NCI-H1694 treated with DMSO at 0.1 percent for 48 hours (cell line): Measurements from ENCODE around the gene LRRC1.

Experiments used
- DNase-seq: peaks from one replicate; lab custom pipeline; 2025; lab: John Stamatoyannopoulos, UW

The LRRC1 gene

GRCh38 chr6:53924821-53925422, 130.1 kb downstream of the LRRC1 start:
- no peak for DNase-seq

GRCh38 chr6:53925891-53926290, 131.1 kb downstream of the LRRC1 start:
- no peak for DNase-seq

- DNase-seq: no peak
These were observed 131.7 kb downstream of the LRRC1 start for GRCh38 chr6:53926505-53926904.

DNA sequence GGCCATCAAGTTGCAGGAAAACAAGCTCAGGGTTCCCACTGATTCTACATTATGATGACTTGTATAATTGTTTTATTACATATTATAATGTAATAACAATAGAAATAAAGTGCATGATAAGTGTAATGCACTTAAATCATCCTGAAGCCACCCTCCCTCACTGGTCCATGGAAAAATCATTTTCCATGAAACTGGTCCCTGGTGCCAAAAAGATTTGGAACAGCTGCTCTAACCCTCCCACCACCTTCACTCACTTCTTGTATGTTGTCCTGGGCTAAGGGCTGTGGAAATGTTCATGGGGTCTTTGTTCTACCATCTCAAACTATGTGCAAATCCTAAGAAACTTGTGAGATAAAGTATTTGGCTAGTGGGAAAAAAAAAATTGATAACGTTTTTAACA, 133.8 kb downstream of the LRRC1 start:
- no peak for DNase-seq

DNA sequence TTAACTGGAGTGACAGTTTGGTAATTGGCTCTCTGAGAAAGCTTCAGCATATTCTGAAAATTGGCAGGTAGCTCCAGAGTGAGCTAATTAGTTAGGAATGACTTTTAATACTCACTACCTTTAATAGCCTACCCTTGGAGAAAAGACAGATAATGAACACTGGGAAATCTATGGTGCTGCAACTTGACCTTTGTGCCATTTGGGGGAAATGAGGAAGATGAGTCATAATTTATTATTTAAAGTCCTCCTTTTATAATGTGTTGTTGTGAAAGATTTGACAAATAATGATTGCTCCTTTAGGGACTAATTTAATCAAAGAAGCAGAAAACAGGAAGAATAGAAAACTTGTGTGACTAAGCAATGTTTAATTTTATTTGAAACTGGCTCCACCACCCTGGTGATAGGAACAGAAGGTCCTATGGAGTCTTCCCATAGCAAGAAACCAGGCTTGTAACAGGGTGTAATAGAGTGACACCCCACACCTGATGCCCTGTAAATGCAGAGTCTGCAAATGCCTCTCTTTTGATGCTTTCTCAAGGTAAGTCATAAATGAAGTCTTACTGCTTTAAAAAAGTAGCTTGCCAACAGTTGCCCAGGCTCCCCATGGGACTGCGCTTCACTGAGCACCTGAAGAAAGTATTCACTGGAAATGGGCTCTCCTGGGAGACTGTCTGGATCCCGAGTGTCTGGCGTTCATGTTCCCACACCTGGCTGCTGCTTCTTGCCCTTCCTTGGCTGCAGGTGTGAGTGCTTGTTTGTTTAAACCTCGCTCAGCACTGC, 134.4 kb downstream of the LRRC1 start:
- no peak for DNase-seq

DNA sequence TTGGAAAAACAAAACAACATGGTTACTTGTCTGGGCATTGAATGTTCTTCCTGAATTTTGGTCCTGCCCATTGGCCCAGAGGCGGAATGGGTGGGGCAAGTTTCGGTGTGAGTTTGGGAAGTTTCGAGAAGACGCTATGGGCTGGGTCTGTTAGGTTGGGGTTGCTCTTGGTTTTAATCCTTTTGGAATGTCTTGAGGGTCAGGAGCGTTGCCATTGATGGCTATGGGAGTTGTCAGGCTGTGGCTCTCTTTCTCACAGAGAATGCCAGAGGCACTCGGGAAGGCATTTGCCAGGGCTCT, 135.0 kb downstream of the LRRC1 start:
- DNase-seq: no peak

GRCh38 chr6:53930330-53930729, 135.5 kb downstream of the LRRC1 start:
- DNase-seq: no peak

DNA sequence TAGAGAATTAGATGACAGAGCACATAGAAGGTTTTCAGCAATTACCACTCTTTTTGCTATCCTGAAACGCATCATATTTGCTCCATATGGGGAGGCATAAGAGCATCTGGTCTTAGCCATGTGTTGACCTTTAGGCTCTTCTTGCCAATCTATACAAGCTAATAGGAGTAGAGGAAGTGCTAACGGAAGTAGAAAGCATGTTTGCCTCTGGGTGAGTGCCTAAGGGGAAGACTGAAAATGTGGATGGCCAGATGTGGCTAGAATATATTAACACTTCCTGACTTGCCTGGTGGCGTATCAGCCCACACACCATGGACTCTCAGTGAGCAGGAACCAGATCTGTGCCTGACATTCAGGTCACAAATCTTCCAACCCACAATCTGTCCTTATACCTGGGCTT, 136.3 kb downstream of the LRRC1 start:
- DNase-seq: no peak

DNA sequence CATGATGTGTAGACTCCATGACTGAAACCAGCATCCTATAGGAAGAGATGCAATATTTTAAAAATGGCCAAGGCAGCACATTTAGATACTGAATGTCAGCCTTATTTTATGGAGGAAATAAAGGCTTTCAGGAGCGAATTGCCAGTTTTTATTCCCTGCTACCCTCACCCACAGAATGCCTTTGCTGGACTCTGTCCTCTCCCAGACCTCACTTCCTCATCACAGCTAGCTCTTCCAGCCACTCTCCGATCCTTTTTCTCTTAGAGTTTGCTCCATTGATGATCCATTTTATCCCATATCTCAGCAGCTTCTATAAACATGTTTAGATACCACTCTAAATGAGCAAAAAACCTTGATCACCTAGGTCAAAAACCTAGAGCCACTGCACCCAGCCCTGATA, 137.7 kb downstream of the LRRC1 start:
- DNase-seq: no peak

DNA sequence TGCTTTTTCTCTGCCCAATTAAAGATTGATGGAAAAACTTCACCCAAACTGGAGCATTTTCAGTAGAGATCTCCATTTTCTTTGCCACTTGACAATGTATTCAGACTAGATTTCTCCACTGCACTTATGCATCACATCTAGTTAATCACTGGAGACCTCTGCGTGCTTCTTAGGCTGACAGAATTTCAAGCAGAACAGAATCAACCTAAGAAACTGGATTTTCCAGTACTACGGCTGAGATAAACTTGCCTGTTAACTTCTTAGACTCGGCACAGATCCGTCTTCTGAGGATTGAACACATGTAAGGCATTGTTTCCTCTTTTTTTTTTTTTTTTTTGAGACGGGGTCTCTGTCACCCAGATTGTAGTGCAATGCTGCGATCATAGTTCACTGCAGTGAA, 139.2 kb downstream of the LRRC1 start:
- no peak for DNase-seq

GRCh38 chr6:53937461-53937860, 142.7 kb downstream of the LRRC1 start:
- no peak for DNase-seq

GRCh38 chr6:53938810-53939209, 144.0 kb downstream of the LRRC1 start:
- no peak for DNase-seq

DNA sequence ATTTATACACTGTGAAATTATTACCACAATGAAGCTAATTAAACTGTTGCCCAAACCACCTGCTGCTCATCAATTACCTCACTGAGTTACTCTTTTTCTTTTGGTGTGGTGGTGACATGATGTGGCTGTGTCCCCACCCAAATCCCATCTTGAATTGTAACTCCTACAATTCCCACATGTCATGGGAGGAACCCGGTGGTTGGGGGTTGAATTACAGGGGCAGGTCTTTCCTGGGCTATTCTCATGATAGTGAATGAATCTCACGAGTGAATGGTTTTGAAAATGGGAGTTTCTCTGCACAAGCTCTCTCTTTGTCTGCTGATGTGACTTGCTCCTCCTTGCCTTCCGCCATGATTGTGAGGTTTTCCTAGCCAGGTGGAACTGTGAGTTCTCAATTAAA, 145.0 kb downstream of the LRRC1 start:
- no peak for DNase-seq

DNA sequence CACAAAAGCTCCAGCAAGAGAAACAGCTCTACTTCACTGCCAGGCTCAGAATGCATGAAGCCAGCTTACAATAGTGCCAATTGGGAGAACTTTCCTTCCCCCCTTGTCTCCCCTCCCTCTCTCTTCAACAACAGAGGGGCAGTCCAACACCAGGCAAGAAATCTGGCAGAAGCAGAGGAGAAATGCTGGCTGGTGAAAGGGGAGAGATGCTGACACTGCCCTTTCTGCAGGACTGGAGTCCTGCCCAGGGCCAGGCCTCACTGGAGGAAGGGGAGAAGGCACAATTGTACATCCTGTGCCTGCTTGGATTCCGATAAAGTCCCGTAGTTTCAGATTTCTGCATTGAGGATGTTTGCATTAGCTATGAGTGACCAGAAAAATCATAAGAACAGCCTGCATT, 148.6 kb downstream of the LRRC1 start:
- DNase-seq: no peak

GRCh38 chr6:53944091-53944490, 149.3 kb downstream of the LRRC1 start:
- no peak for DNase-seq

GRCh38 chr6:53944543-53944942, 149.7 kb downstream of the LRRC1 start:
- DNase-seq: no peak

- DNase-seq: no peak
These were observed 151.1 kb downstream of the LRRC1 start for GRCh38 chr6:53945765-53946407.

DNA sequence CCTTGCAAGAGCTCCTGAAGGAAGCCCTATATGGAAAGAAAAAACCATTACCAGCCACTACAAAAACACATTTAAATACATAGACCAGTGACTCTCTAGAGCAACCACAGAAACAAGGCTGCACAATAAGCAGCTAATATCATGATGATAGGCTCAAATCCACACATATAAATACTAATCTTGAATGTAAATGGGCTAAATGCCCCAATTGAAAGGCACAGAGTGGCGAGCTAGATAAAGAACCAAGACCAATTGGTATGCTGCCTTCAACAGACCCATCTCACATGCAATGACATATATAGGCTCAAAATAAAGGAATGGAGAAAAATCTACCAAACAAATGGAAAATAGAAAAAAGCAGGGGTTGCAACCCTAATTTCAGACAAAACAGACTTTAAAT, 153.0 kb downstream of the LRRC1 start:
- DNase-seq: no peak

- DNase-seq: no peak
These were observed 156.6 kb downstream of the LRRC1 start for GRCh38 chr6:53951383-53951782.

DNA sequence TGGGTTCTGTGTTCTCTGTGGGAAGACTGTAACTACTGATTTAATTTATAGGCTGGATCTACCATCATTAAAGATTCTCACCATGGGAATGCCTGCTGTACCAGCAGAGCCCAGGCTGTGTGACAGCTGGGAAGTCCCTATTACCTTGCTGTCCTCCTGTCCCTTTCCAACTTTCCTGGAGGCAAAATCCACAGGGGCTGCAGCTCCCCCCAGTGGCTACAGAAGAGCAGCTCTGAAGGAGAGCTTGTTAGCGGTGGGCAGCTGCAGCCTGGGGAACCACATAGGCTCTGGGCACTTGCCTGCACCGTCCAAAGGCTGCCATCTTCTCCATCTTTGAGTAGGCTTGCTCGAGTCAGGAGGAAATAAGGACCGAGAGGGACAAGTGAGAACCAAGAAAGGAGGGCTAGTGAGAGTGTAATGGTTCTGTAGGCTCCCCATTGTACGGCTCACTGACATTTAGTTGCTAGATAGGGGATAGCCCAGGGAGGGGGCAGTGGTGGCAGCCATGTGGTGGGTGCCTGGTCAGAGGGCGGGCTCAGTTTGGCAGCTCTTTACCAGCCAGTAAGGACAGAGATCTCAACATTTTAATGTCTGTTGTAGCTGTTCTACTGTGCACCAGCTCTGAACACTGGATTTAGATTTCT, 161.4 kb downstream of the LRRC1 start:
- peak; percentile 64 for DNase-seq

- DNase-seq: no peak
These were observed 162.0 kb downstream of the LRRC1 start for GRCh38 chr6:53956804-53957203.

DNA sequence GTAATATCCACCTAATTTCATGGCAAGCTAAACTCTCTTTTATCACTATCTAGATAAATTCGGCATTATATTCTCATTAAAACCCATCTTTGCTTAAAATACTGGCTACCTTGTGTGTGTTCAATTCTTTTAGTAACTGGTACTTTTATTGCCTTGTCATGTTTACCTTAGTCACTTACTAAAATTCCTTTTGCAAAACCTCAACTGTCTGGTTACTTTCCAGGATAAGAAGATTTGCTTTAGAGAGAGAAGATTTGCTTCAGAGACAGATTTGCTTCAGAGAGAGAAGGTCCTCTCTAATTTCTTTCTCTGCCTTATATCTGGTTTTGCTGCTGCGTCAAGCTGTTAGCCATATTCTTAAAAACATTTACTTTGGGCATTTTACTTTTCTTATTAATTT, 164.9 kb downstream of the LRRC1 start:
- no peak for DNase-seq

- no peak for DNase-seq
These were observed 165.5 kb downstream of the LRRC1 start for GRCh38 chr6:53960311-53960710.
